CD8-positive, alpha-beta memory T cell (primary cell): ENCODE results near the gene GRM4. TPM values are rescaled to one million over a fixed set of nuclear protein-coding genes. Genes with fewer than 3 reads are reported as not detected.

Experiments used
- CTCF ChIA-PET: fragments of 350-600 bp; sonication (Branson Sonifier 250); formaldehyde crosslinking; loops from one replicate; lab custom pipeline; 2021; ENCODE audit warnings: antibody characterized with exemption; lab: Charles Lee
- POLR2A ChIA-PET: fragments of 350-600 bp; sonication (Branson Sonifier 250); formaldehyde crosslinking; loops from one replicate; lab custom pipeline; 2021; ENCODE audit warnings: antibody characterized with exemption; lab: Charles Lee
- DNase-seq, 5 donors: peaks; one replicate each; pipeline versions ENCODE4 v3.0.0 to v3.0.0-alpha.2; 2020 to 2022; ENCODE audit warnings: mixed read lengths in 1 of 5
- H3K27ac ChIP-seq: one replicate; pipeline ENCODE4 v1.7.0; 2013; ENCODE audit warnings: low read depth, mild to moderate bottlenecking, low read length, moderate library complexity
- H3K27me3 ChIP-seq: 2 replicates; pipeline ENCODE4 v1.7.0; 2013; ENCODE audit warnings: low read length, mild to moderate bottlenecking; ENCODE audit not compliant: insufficient read depth, poor library complexity, severe bottlenecking
- H3K36me3 ChIP-seq: 2 replicates; pipeline ENCODE4 v1.7.0; 2013; ENCODE audit warnings: mild to moderate bottlenecking, low read length, moderate library complexity; ENCODE audit not compliant: insufficient read depth
- H3K4me1 ChIP-seq: 2 replicates; pipeline ENCODE4 v1.7.0; 2013; ENCODE audit warnings: mild to moderate bottlenecking, low read length, moderate library complexity; ENCODE audit not compliant: insufficient read depth
- H3K4me3 ChIP-seq: 2 replicates; pipeline ENCODE4 v1.7.0; 2013; ENCODE audit warnings: mild to moderate bottlenecking, low read length
- H3K9me3 ChIP-seq: 2 replicates; pipeline ENCODE4 v1.7.0; 2013; ENCODE audit warnings: mild to moderate bottlenecking, low read length
- H3K27ac Mint-ChIP-seq, 8 donors: one replicate each; pipeline ENCODE4 v1.8.0; 2020 to 2021; ENCODE audit warnings: mixed read lengths in 8 of 8, mild to moderate bottlenecking in 6 of 8, inconsistent platforms in 3 of 8, moderate library complexity in 3 of 8
- H3K27me3 Mint-ChIP-seq, 2 donors: one replicate each; pipeline ENCODE4 v1.8.0; 2020 to 2021; ENCODE audit warnings: mixed read lengths in 2 of 2, mild to moderate bottlenecking in 1 of 2, moderate library complexity in 1 of 2
- H3K36me3 Mint-ChIP-seq, 3 donors: one replicate each; pipeline ENCODE4 v1.8.0; 2020 to 2021; ENCODE audit warnings: mixed read lengths in 3 of 3, inconsistent platforms in 1 of 3, mild to moderate bottlenecking in 1 of 3
- H3K4me1 Mint-ChIP-seq, 3 donors: one replicate each; pipeline ENCODE4 v1.8.0; 2020 to 2021; ENCODE audit warnings: mixed read lengths in 3 of 3, inconsistent platforms in 1 of 3, mild to moderate bottlenecking in 1 of 3
- H3K4me3 Mint-ChIP-seq, 7 donors: one replicate each; pipeline ENCODE4 v1.8.0; 2020 to 2021; ENCODE audit warnings: mixed read lengths in 7 of 7, mild to moderate bottlenecking in 6 of 7, moderate library complexity in 4 of 7, inconsistent platforms in 2 of 7
- H3K9me3 Mint-ChIP-seq, 5 donors: one replicate each; pipeline ENCODE4 v1.8.0; 2020 to 2022; ENCODE audit warnings: mixed read lengths in 5 of 5, mild to moderate bottlenecking in 3 of 5, moderate library complexity in 2 of 5, inconsistent platforms in 1 of 5
- polyA plus RNA-seq: library from polyadenylated mRNA; unstranded; fragments of 300-500 nt; fragmentation: Illumina TruSeq; gene quantifications from one replicate; pipeline ENCODE4 v1.2.3, GENCODE V29; 2021
- total RNA-seq, 2 experiments: library from RNA; stranded (reverse); gene quantifications; one replicate each; pipeline ENCODE4 v1.2.3, GENCODE V29; 2021

The GRM4 gene
- total and polyA plus RNA-seq, 3 experiments from 2014 or later = 0.03 TPM; not detected in 2

- Mint-ChIP-seq H3K27ac (no peak overlapping the region), H3K36me3 (no peaks in the 10 kb centered on the region), H3K4me1 (peaks cover 0 to 4% (median 3%) of the 10 kb centered on the region in 3 donors), H3K27me3 (peaks cover 6 to 13% of the 10 kb centered on the region in 2 donors), H3K9me3 (no peaks in the 10 kb centered on the region), H3K4me3 (no peak overlapping the region)
- Histone ChIP-seq H3K27me3 (no peaks in the 10 kb centered on the region), H3K4me3 (no peak overlapping the region), H3K4me1 (no peaks in the 10 kb centered on the region), H3K36me3 (no peaks in the 10 kb centered on the region), H3K9me3 (no peaks in the 10 kb centered on the region), H3K27ac (no peak overlapping the region)
- DNase-seq = no peak
- CTCF ChIA-PET = no interaction called here
- POLR2A ChIA-PET = no interaction called here
Measured at GRCh38 chr6:33985313-33985751, 160.6 kb downstream of the GRM4 start.

- Mint-ChIP-seq H3K27ac (no peak overlapping the region), H3K27me3 (peaks cover 6 to 13% of the 10 kb centered on the region in 2 donors), H3K36me3 (no peaks in the 10 kb centered on the region), H3K9me3 (no peaks in the 10 kb centered on the region), H3K4me3 (no peak overlapping the region), H3K4me1 (peaks cover 0 to 4% (median 3%) of the 10 kb centered on the region in 3 donors)
- H3K9me3 ChIP-seq = no peaks in the 10 kb centered on the region
- H3K4me1 ChIP-seq = no peaks in the 10 kb centered on the region
- H3K27me3 ChIP-seq = no peaks in the 10 kb centered on the region
- DNase-seq = no peak
- POLR2A ChIA-PET = no interaction called here
- no peak overlapping the region for H3K4me3 ChIP-seq
- H3K36me3 ChIP-seq = no peaks in the 10 kb centered on the region
- H3K27ac ChIP-seq = no peak overlapping the region
- CTCF ChIA-PET = no interaction called here
Measured at GRCh38 chr6:33984466-33985312, 161.2 kb downstream of the GRM4 start.

- Histone ChIP-seq H3K27ac (no peak overlapping the region), H3K36me3 (no peaks in the 10 kb centered on the region), H3K27me3 (no peaks in the 10 kb centered on the region), H3K4me1 (no peaks in the 10 kb centered on the region), H3K9me3 (no peaks in the 10 kb centered on the region), H3K4me3 (no peak overlapping the region)
- Mint-ChIP-seq H3K4me1 (peaks cover 0 to 4% (median 3%) of the 10 kb centered on the region in 3 donors), H3K9me3 (no peaks in the 10 kb centered on the region), H3K27ac (no peak overlapping the region), H3K36me3 (no peaks in the 10 kb centered on the region), H3K27me3 (peaks cover 6 to 19% of the 10 kb centered on the region in 2 donors), H3K4me3 (no peak overlapping the region)
- peak in 1 of 5 donors; percentile 31 for DNase-seq
- CTCF ChIA-PET = no interaction called here
- POLR2A ChIA-PET = no interaction called here
Measured at GRCh38 chr6:33983721-33984465, 162.0 kb downstream of the GRM4 start.

GRCh38 chr6:33983109-33983716, 162.7 kb downstream of the GRM4 start:
- Mint-ChIP-seq H3K27ac (no peak overlapping the region), H3K9me3 (no peaks in the 10 kb centered on the region), H3K36me3 (no peaks in the 10 kb centered on the region), H3K4me1 (peaks cover 0 to 4% (median 3%) of the 10 kb centered on the region in 3 donors), H3K4me3 (peak overlapping the region in 1 of 7 donors; percentile 32), H3K27me3 (peaks cover 6 to 22% of the 10 kb centered on the region in 2 donors)
- DNase-seq = peak in 1 of 5 donors; percentile 30
- Histone ChIP-seq H3K27me3 (no peaks in the 10 kb centered on the region), H3K4me1 (no peaks in the 10 kb centered on the region), H3K36me3 (no peaks in the 10 kb centered on the region), H3K4me3 (no peak overlapping the region), H3K9me3 (no peaks in the 10 kb centered on the region), H3K27ac (no peak overlapping the region)
- CTCF ChIA-PET = no interaction called here
- POLR2A ChIA-PET = no interaction called here

- POLR2A ChIA-PET = no interaction called here
- H3K4me3 ChIP-seq = no peak overlapping the region
- no peaks in the 10 kb centered on the region for H3K9me3 Mint-ChIP-seq
- CTCF ChIA-PET = no interaction called here
- no peak overlapping the region for H3K27ac ChIP-seq
- H3K4me3 Mint-ChIP-seq = no peak overlapping the region
- H3K36me3 Mint-ChIP-seq = no peaks in the 10 kb centered on the region
- H3K9me3 ChIP-seq = no peaks in the 10 kb centered on the region
- H3K4me1 Mint-ChIP-seq = peaks cover 0 to 4% (median 4%) of the 10 kb centered on the region in 3 donors
- peak in 1 of 5 donors; percentile 31 for DNase-seq
- H3K27me3 Mint-ChIP-seq = peaks cover 9 to 32% of the 10 kb centered on the region in 2 donors
- peaks cover 7% of the 10 kb centered on the region for H3K27me3 ChIP-seq
- H3K36me3 ChIP-seq = no peaks in the 10 kb centered on the region
- H3K4me1 ChIP-seq = no peaks in the 10 kb centered on the region
- H3K27ac Mint-ChIP-seq = no peak overlapping the region
Measured at GRCh38 chr6:33981861-33982260, 164.0 kb downstream of the GRM4 start.

GRCh38 chr6:33981421-33981820, 164.5 kb downstream of the GRM4 start:
- ChIA-PET POLR2A (no interaction called here), CTCF (no interaction called here)
- H3K4me3 Mint-ChIP-seq = no peak overlapping the region
- Histone ChIP-seq H3K27ac (no peak overlapping the region), H3K4me1 (no peaks in the 10 kb centered on the region), H3K27me3 (peaks cover 10% of the 10 kb centered on the region), H3K36me3 (no peaks in the 10 kb centered on the region), H3K9me3 (no peaks in the 10 kb centered on the region), H3K4me3 (no peak overlapping the region)
- H3K9me3 Mint-ChIP-seq = no peaks in the 10 kb centered on the region
- H3K36me3 Mint-ChIP-seq = no peaks in the 10 kb centered on the region
- H3K27ac Mint-ChIP-seq = no peak overlapping the region
- DNase-seq = peak in 1 of 5 donors; percentile 24
- peaks cover 13 to 36% of the 10 kb centered on the region in 2 donors for H3K27me3 Mint-ChIP-seq
- peaks cover 0 to 7% (median 4%) of the 10 kb centered on the region in 3 donors for H3K4me1 Mint-ChIP-seq

GRCh38 chr6:33980176-33981175, 165.4 kb downstream of the GRM4 start:
- Histone ChIP-seq H3K36me3 (no peaks in the 10 kb centered on the region), H3K27me3 (peaks cover 16% of the 10 kb centered on the region), H3K27ac (no peak overlapping the region), H3K9me3 (no peaks in the 10 kb centered on the region), H3K4me1 (no peaks in the 10 kb centered on the region), H3K4me3 (no peak overlapping the region)
- H3K4me1 Mint-ChIP-seq = peaks cover 0 to 7% (median 4%) of the 10 kb centered on the region in 3 donors
- no peaks in the 10 kb centered on the region for H3K36me3 Mint-ChIP-seq
- peak in 1 of 5 donors; percentile 28 for DNase-seq
- ChIA-PET POLR2A (no interaction called here), CTCF (no interaction called here)
- peaks cover 15 to 41% of the 10 kb centered on the region in 2 donors for H3K27me3 Mint-ChIP-seq
- H3K27ac Mint-ChIP-seq = no peak overlapping the region
- H3K9me3 Mint-ChIP-seq = no peaks in the 10 kb centered on the region
- H3K4me3 Mint-ChIP-seq = no peak overlapping the region
